Caki2 (cell line): ENCODE data around the gene ALDH1A3. TPM values are rescaled to one million over a fixed set of nuclear protein-coding genes. Genes with fewer than 3 reads are reported as not detected.

Source experiments
- DNase-seq: peaks from one replicate; pipeline ENCODE4 v3.0.0-alpha.2; 2015; ENCODE audit warnings: low read depth
- in situ Hi-C: cut with HindIII; loops from 2 replicates; pipeline ENCODE4 v1.10.0; 2016; ENCODE audit warnings: low sequenced_read_pairs, low pct_unique_long_range_greater_than_20kb, mixed read lengths
- total RNA-seq: library from RNA; depleted of rRNA; stranded (reverse); fragments of >200 nt; shearing (Covaris generic); gene quantifications from 2 replicates; pipeline ENCODE4 v1.2.3, GENCODE V29; 2014; ENCODE audit warnings: low replicate concordance

The ALDH1A3 gene
- total RNA-seq, 1 experiment from 2014 or later = 141 TPM

- in situ Hi-C loops = no loop called here
- peak; percentile 79 for DNase-seq
Observed at GRCh38 chr15:100918034-100918689, 38.5 kb downstream of the ALDH1A3 start.

- in situ Hi-C loops = no loop called here
- peak; percentile 60 for DNase-seq
Observed at GRCh38 chr15:100918690-100919480, 39.3 kb downstream of the ALDH1A3 start, which contains the start of gene LRRK1. Gene LRRK1 (plus strand): TSS chr15:100919357. CDS start chr15:100924633, 5,276 bp downstream.

- in situ Hi-C loops = no loop called here
- DNase-seq = peak; percentile 29
Observed at GRCh38 chr15:100919481-100920405, 40.1 kb downstream of the ALDH1A3 start.

GRCh38 chr15:100920516-100921135 lies 41.0 kb downstream of the ALDH1A3 start:
- no peak for DNase-seq
- in situ Hi-C loops = no loop called here

GRCh38 chr15:100922192-100923040 lies 42.8 kb downstream of the ALDH1A3 start:
- in situ Hi-C loops = no loop called here
- DNase-seq = no peak

- DNase-seq = no peak
- in situ Hi-C loops = no loop called here
Observed at GRCh38 chr15:100923076-100923475, 43.4 kb downstream of the ALDH1A3 start.

- DNase-seq = no peak
- in situ Hi-C loops = no loop called here
Observed at GRCh38 chr15:100923902-100924301, 44.3 kb downstream of the ALDH1A3 start.

- in situ Hi-C loops = no loop called here
Observed at GRCh38 chr15:100924436-100924835, 44.8 kb downstream of the ALDH1A3 start.

GRCh38 chr15:100925480-100925879 lies 45.8 kb downstream of the ALDH1A3 start:
- no peak for DNase-seq
- in situ Hi-C loops = no loop called here

More at GRCh38 chr15:100924436-100924835, 44.8 kb downstream of the ALDH1A3 start:
- DNase-seq = no peak

GRCh38 chr15:100926258-100926657 lies 46.6 kb downstream of the ALDH1A3 start:
- DNase-seq = no peak
- in situ Hi-C loops = no loop called here

- in situ Hi-C loops = no loop called here
- no peak for DNase-seq
Observed at GRCh38 chr15:100926971-100927756, 47.5 kb downstream of the ALDH1A3 start.

GRCh38 chr15:100928632-100929280 lies 49.1 kb downstream of the ALDH1A3 start:
- in situ Hi-C loops = no loop called here
- DNase-seq = no peak

- peak; percentile 80 for DNase-seq
- in situ Hi-C loops = no loop called here
Observed at GRCh38 chr15:100929641-100930042, 50.0 kb downstream of the ALDH1A3 start.

- in situ Hi-C loops = no loop called here
- no peak for DNase-seq
Observed at GRCh38 chr15:100930306-100930848, 50.7 kb downstream of the ALDH1A3 start.

GRCh38 chr15:100931143-100931890 lies 51.7 kb downstream of the ALDH1A3 start:
- in situ Hi-C loops = no loop called here
- no peak for DNase-seq
